CD4-positive, alpha-beta T cell treated with Interleukin-12 subunit alpha and Interleukin-12 subunit beta, for 1 hour (primary cell): ENCODE results near the gene PDE8A.
A peak's percentile ranks its signal among the peaks of the same experiment; 100 is the strongest.
"Not testable (repeated sequence)": the region's sequence is repeated elsewhere in the genome, so short reads cannot be mapped to it uniquely, and the experiment has no call there.

Source experiments
- DNase-seq: peaks from one replicate; pipeline ENCODE4 v3.0.0-alpha.2; 2020

Gene PDE8A

GRCh38 chr15:84991014-84991712 is 9.5 kb downstream of the PDE8A start:
- no peak for DNase-seq

- peak; percentile 15 for DNase-seq
Measured at GRCh38 chr15:84992157-84992944, 10.7 kb downstream of the PDE8A start.

GRCh38 chr15:84996055-84996454 is 14.4 kb downstream of the PDE8A start:
- DNase-seq, result no peak

GRCh38 chr15:84996714-84997113 is 15.1 kb downstream of the PDE8A start:
- DNase-seq, result not testable (repeated sequence)

GRCh38 chr15:84997214-84997613 is 15.6 kb downstream of the PDE8A start:
- not testable (repeated sequence) for DNase-seq

- no peak for DNase-seq
Measured at GRCh38 chr15:85000189-85000864, 18.7 kb downstream of the PDE8A start.

- DNase-seq, result no peak
Measured at GRCh38 chr15:85000937-85001336, 19.3 kb downstream of the PDE8A start.

GRCh38 chr15:85002517-85002916 is 20.9 kb downstream of the PDE8A start:
- peak; percentile 21 for DNase-seq

GRCh38 chr15:85003593-85004312 is 22.1 kb downstream of the PDE8A start:
- DNase-seq, result no peak

- no peak for DNase-seq
Measured at GRCh38 chr15:85004550-85004949, 22.9 kb downstream of the PDE8A start.

GRCh38 chr15:85005319-85005718 is 23.7 kb downstream of the PDE8A start:
- DNase-seq, result no peak

- DNase-seq, result no peak
Measured at GRCh38 chr15:85005746-85006145, 24.1 kb downstream of the PDE8A start.

- DNase-seq, result no peak
Measured at GRCh38 chr15:85006201-85006600, 24.5 kb downstream of the PDE8A start.

GRCh38 chr15:85006655-85007054 is 25.0 kb downstream of the PDE8A start:
- no peak for DNase-seq

- no peak for DNase-seq
Measured at GRCh38 chr15:85007137-85007536, 25.5 kb downstream of the PDE8A start.

GRCh38 chr15:85007741-85008397 is 26.2 kb downstream of the PDE8A start:
- DNase-seq, result no peak

GRCh38 chr15:85008474-85009260 is 27.0 kb downstream of the PDE8A start:
- DNase-seq, result no peak

- DNase-seq, result no peak
Measured at GRCh38 chr15:85009435-85009834, 27.8 kb downstream of the PDE8A start.

GRCh38 chr15:85010071-85010385 is 28.4 kb downstream of the PDE8A start:
- no peak for DNase-seq

GRCh38 chr15:85010386-85011159 is 28.9 kb downstream of the PDE8A start:
- DNase-seq, result no peak

- no peak for DNase-seq
Measured at GRCh38 chr15:85011160-85011571, 29.5 kb downstream of the PDE8A start.
